ENCODE measurements around the gene TSPO.

TSPO gene

DNA sequence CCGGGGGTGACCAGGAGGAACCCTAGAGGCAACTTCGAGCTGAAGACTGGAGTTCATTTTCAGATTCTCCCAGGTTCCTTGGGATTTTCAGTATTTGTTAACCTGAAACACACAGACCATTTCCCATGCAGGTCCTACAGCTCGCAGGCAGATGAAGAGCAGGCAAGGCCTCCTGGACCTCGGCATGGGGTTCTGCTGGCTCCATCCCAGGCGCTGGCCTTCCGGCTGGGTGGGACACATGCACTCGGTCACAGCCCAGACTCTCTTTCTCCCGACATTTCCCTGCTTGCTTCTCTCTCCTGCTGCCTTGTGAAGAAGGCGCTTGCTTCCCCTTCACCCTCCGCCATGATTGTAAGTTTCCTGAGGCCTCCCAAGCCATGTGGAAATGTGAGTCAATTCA, 51.0 kb downstream of the TSPO start:
- DNase-seq (ENCODE audit: low read depth): no peak

DNA sequence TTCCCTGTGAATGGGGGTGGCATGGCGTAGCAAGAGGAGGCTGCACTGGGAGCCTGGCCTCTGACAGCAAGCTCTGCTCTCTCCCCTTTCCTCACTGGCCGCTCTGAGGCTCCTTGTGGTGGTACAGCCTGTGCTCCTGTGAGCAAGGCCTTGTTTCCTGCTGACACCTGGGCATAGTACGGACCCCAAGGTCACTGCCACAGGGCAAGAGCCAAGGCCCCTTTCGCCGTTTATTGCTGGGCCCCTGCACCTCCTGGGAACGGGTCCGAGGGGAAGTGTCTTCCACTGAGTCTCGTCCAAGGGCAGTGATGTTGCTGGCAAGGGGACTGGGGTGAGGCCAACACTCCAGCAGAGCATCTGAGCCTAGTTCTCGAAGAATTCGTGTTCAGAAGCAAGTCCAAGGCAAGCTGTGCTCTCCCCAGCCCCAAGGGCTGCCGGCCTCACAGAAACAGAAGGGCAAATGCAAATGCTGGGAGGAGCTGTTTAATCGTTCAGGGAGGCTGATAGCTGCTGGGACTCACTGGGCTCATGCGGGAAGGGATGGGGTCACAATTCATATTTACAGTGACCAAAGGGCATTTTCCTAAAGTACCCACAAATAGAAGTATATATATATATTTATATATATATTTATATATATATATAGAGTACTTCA, 51.5 kb downstream of the TSPO start:
- no peak for DNase-seq (ENCODE audit: low read depth)

- DNase-seq (ENCODE audit: low read depth): no peak
Measured at GRCh38 chr22:43203471-43203981, 52.2 kb downstream of the TSPO start.

GRCh38 chr22:43205261-43205691, 53.9 kb downstream of the TSPO start:
- no peak for DNase-seq (ENCODE audit: low read depth)

DNA sequence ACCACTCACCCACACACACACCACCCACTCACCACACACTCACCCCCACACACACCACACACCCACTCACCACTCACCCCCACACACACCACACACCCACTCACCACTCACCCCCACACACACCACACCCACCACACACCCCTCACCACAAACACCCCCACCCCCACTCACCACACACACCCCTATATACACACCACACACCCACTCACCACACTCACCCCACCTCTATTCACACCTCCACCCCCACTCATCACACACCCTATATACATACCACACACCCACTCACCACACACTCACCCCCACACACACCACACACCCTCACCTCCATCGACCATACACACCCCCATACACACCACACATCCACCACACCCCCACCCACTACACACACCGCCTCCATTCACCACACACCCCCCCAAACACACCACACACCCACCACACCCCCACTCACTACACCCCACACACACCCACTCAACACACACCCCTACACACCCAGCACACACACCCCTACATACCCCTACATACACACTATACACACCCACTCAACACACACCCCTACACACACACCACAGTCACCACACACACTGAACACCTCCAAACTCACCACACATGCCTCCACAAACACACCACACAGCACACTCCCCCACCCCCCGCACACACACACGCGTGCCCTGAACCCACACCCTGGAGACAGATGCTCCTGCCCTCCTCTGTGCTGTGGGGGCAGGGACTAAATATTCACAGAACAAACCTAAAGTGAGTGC, 54.6 kb downstream of the TSPO start:
- no peak for DNase-seq (ENCODE audit: low read depth)

DNA sequence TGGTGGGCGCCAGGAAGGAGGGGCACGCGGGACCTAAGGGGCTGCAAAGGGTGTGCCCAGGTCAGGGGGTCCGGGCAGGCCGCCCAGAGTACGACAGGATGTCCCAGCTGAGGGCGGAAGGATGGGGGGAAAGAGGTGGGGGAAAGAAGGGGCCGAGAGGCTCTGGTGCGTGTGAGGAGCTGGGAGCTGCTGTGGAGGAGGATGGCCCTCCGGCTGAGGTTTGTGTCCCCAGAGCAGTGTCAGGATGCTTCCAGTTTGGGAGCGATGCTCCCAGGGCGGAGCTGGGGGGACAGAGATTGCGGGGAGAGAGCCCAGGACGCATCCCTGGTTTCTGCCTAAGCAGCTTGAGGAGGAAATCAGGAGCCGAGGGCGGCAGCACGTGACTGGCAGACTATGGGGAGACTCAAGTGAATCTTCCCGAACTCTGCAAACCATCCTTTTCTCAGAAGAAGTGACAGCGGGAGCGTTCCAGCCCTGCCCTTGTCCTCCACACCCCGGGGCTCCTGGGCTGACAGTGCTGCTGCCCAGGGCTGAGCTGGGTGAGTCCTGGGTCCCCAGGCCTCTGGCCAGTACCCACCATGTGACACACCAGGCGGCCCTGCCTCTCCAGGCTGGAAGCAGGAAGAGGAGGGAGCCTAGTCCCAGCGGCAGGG, 55.3 kb downstream of the TSPO start:
- DNase-seq (ENCODE audit: low read depth): no peak

DNA sequence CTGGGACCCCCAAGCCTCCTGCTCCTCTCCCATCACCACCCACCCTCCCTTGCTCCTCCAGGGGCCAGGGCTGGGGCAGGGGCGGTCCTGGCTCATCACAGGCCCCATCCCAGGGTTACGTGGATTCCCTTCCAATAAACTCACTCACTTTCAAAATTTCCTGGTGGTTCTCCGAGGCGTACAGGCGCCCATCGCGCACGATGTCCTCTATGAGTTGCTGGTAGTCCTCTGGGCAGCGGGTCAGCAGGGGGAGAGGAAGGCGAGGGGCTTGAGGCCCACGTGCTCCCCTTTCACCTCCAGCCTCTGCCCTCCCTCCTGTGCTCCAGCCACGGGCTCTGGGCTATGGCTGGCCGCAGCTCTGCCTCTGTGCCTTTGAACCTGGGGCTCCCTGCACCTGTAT, 56.0 kb downstream of the TSPO start:
- DNase-seq (ENCODE audit: low read depth): no peak

GRCh38 chr22:43207849-43208702, 56.7 kb downstream of the TSPO start:
- DNase-seq (ENCODE audit: low read depth): no peak

DNA sequence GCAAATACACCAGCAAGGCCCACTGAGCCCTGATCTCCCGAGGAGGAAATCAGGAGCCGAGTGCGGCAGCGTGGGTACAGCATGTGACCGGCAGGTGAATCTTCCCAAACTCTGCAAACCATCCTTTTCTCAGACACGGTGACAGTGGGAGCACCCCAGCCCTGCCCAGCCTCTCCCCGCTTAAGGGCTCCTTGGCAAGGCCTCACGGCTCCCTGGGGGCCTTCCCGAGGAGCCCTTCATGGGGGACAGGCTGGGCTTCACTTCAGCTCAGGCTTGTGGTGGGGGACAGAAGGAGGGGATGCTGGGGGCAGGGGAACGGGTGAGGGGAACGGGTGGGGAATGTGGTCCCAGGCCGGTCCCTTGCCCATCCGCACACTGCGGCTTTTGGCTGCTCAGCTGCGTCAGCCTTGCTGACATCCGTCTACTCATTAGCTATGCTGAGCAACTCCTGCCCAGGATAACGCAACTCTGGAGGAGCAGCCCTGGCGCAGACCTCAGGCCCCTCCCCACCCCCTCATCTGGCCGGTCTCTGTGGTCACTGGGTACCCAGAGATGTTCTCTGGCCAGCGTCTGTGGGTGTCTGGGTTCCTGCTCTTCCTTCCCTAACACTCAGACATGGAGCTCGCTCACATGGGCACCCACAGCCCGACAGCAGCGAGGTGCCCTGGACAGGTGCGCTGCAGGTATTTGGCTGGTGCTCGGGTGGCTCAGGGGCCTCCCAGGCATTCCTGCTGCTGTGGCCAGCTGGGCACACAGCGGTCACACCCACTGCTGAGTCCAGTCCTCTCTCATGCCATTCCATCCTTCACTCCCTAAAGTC, 57.6 kb downstream of the TSPO start:
- DNase-seq (ENCODE audit: low read depth): no peak

DNA sequence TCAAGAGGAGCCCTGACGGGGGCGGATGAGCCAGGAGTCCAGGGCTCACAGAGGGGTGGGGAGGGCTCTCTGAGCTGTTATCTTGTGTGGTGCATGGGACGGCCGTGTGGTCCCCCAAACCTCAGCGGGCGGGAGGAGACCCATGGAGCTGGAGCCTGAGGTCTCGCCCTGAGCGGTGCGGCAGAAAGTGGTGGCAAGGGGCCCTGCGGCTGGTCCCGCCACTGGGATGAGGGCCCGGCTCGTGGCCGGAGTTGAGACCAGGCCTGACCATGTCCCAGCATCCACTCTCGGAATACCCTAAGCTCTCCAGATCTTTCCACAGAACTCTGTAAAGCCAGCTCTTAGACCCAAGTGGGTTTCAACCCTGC, 58.1 kb downstream of the TSPO start:
- no peak for DNase-seq (ENCODE audit: low read depth)

DNA sequence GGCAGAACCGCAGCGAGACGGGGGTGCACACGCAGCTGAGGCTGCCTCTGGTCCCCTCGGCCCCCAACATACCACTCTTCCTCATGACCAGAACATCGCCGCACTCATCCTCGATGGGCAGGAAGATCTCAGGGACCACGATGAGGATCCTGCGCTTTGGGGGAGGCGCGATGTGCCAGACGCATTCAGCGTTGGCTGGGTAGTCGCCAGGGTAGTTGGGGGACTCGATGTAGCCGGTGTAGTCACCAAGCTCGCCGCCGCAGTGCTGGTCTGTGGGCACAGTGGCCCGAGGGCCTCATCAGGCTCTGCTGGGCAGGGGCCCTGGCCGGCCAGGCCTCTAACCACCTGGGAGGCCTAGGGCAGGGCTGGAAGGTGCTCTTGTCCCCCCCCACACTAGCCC, 58.6 kb downstream of the TSPO start:
- no peak for DNase-seq (ENCODE audit: low read depth)

DNA sequence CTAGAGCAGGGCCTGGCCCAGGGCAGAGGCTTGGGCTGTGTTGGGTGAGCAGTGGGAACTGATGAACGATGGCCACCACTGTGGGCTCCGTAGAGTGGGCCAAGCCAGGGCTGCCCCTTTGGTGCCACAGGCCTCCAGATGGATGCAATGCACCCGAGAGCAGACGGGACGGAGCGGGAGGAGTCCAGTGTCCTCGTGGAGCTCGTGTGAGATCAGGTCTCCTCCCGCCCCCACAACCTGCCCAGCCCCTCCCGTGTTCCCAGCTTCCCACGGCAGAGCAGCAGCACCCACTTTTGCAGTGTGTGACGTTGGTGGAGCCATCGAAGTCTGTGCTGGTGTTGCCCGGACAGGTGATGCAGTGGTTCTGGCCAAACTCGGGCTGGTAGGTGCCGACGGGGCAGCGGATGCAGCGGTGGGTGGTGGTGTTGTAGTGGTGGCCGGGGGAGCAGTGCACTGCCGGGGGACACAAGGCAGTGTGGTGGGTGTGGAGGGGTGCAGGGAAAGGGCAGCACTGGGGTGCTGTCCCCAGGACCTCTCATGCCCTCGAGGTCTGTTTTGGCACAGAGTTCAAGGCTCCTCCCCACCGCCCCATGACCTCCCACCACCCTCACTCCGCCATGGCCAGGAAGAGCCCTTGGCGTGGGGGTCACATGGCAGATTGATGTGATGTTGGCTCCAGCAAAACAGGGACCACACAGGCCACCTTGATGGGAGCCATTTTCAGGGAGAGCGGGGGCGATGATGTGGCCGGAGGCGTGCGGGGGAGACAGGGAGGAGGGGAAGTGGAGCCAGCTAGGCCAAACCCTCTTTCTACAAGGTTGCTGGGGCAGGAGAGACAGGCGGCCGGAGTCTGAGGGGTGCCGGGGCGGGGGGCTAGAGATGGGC, 59.5 kb downstream of the TSPO start:
- no peak for DNase-seq (ENCODE audit: low read depth)

GRCh38 chr22:43211941-43212433, 60.6 kb downstream of the TSPO start:
- no peak for DNase-seq (ENCODE audit: low read depth)

- no peak for DNase-seq (ENCODE audit: low read depth)
Measured at GRCh38 chr22:43212434-43212952, 61.1 kb downstream of the TSPO start.

Measured in HS-27A (cell line).